ENCODE measurements around the gene WIPF2.

WIPF2 gene

DNA sequence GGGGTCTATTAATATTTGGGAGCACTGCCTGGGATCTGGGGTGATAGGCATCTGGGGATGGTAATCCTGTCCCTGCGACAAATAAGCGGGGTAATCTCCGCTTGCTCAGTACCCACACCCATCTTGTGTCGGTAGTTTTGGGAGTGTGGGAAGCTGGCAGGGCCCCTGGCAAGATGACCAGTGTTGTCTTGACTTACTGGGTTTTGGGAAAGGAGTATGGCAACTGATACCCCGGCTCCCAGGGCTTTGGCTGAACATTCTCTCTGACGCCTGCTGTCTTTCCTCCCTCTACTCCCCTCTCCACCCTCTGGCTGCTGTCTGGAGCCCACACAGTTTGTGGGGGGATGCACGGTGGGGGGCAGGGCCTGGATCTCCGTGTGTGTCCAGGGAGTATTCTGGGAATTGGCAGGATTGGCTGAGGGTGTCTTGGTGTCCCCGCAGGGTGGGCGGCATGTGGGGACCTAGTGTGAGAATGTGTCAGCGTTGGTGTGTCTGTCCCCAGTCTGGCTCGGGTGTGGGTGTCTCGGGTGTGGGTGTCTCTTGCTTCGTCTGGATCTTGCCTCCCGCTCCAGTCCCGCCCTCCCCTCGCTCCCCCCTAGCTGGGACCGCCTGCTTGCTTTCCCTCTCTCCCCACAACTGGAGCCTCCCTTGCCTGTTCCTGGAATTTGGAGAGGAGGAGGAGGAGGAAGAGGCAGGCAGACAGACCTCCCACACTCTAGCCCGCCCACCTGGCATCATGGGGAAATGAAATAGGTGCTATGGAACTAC, 101.8 kb downstream of the WIPF2 start:
- Histone ChIP-seq H3K9ac (ENCODE audit: low read depth, low read length, poor library complexity) (no peak overlapping the region), H3K4ac (ENCODE audit: low read length) (no peak overlapping the region), H3K9me3 (replicated peaks in 1 of 2; ENCODE audit: control insufficient read depth in 2 of 2, insufficient read depth in 1 of 2, low read depth in 1 of 2, low read length in 2 of 2) (peaks cover 0 to 3% of the 10 kb centered on the region in 2 donors), H4K8ac (ENCODE audit: low read depth, low read length) (no peak overlapping the region), H2BK12ac (ENCODE audit: low read length) (no peak overlapping the region), H2AK5ac (ENCODE audit: low read depth, low read length) (peak overlapping the region; percentile 46), H3K4me2 (ENCODE audit: insufficient read depth, low read length, poor library complexity, severe bottlenecking) (no peak overlapping the region), H3K27me3 (ENCODE audit: control insufficient read depth in 3 of 3, insufficient read depth in 3 of 3, low read depth in 1 of 3, low read length in 3 of 3) (peaks cover 0 to 15% (median 0%) of the 10 kb centered on the region in 3 experiments), H2BK120ac (ENCODE audit: low read depth, low read length) (no peak overlapping the region), H3K4me3 (ENCODE audit: low read length in 2 of 2) (no peak overlapping the region), H3K23ac (ENCODE audit: low read depth, low read length, poor library complexity) (peak overlapping the region; percentile 62), H3K4me1 (ENCODE audit: control insufficient read depth in 2 of 2, insufficient read depth in 1 of 2, low read depth in 1 of 2, low read length in 2 of 2) (peaks cover 31 to 45% of the 10 kb centered on the region in 2 donors), H3K18ac (ENCODE audit: low read length) (no peak overlapping the region), H3K14ac (ENCODE audit: low read length) (no peak overlapping the region), H3K27ac (replicated peaks; ENCODE audit: low read length) (no peak overlapping the region), H2AFZ (ENCODE audit: low read length) (no peak overlapping the region), H4K91ac (ENCODE audit: low read depth, low read length, poor library complexity) (no peak overlapping the region), H3K79me1 (ENCODE audit: low read depth, low read length) (peaks cover 6% of the 10 kb centered on the region), H2BK15ac (ENCODE audit: low read length) (no peak overlapping the region), H2BK5ac (ENCODE audit: low read length) (no peak overlapping the region), H3K36me3 (replicated peaks in 1 of 2; ENCODE audit: control insufficient read depth in 2 of 2, insufficient read depth in 2 of 2, low read length in 2 of 2) (no peaks in the 10 kb centered on the region)
- no peak for DNase-seq (ENCODE audit: low spot score)
- no CpG with 5 or more reads among the region's 19 CpGs for WGBS, 2 donors (ENCODE audit: extremely low coverage in 2 of 2, insufficient read length in 2 of 2, insufficient replicate concordance in 1 of 2)

DNA sequence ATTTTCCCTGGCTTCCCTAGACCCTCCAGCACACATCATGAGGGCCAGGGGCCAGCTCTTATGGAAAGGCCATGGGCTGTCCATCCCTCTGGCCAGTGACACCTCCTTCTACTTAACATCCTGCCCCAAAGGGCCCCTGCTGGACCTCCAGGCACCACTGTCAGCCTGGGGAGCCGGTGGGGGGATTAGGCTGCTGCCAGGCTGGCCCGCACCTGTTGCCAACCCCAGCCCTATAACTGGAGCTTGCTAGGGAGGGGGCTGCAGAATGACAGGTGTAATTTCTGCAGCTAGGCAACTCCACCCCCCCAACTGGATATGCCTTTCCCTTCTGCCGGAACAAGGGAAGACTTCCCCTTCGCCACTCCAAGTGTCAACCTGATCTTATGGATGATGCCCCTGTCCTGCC, 102.4 kb downstream of the WIPF2 start:
- no peak overlapping the region for H3K23ac ChIP-seq (ENCODE audit: low read depth, low read length, poor library complexity)
- no peak overlapping the region for H2BK12ac ChIP-seq (ENCODE audit: low read length)
- no peak overlapping the region for H2BK5ac ChIP-seq (ENCODE audit: low read length)
- H3K4me2 ChIP-seq (ENCODE audit: insufficient read depth, low read length, poor library complexity, severe bottlenecking): no peak overlapping the region
- H3K4me3 ChIP-seq (ENCODE audit: low read length in 2 of 2): no peak overlapping the region
- peaks cover 6% of the 10 kb centered on the region for H3K79me1 ChIP-seq (ENCODE audit: low read depth, low read length)
- H4K8ac ChIP-seq (ENCODE audit: low read depth, low read length): peak overlapping the region; percentile 53
- no peak overlapping the region for H3K4ac ChIP-seq (ENCODE audit: low read length)
- no peak overlapping the region for H3K9ac ChIP-seq (ENCODE audit: low read depth, low read length, poor library complexity)
- H2AFZ ChIP-seq (ENCODE audit: low read length): no peak overlapping the region
- no peak overlapping the region for H2BK15ac ChIP-seq (ENCODE audit: low read length)
- no peak overlapping the region for H3K27ac ChIP-seq (replicated peaks; ENCODE audit: low read length)
- no peak overlapping the region for H4K91ac ChIP-seq (ENCODE audit: low read depth, low read length, poor library complexity)
- no peaks in the 10 kb centered on the region for H3K9me3 ChIP-seq (replicated peaks in 1 of 2; ENCODE audit: control insufficient read depth in 2 of 2, insufficient read depth in 1 of 2, low read depth in 1 of 2, low read length in 2 of 2)
- WGBS, 2 donors (ENCODE audit: extremely low coverage in 2 of 2, insufficient read length in 2 of 2, insufficient replicate concordance in 1 of 2): no CpG with 5 or more reads among the region's 4 CpGs
- no peak overlapping the region for H3K14ac ChIP-seq (ENCODE audit: low read length)
- no peak overlapping the region for H3K18ac ChIP-seq (ENCODE audit: low read length)
- no peak for DNase-seq (ENCODE audit: low spot score)
- peaks cover 26 to 39% of the 10 kb centered on the region in 2 donors for H3K4me1 ChIP-seq (ENCODE audit: control insufficient read depth in 2 of 2, insufficient read depth in 1 of 2, low read depth in 1 of 2, low read length in 2 of 2)
- H2AK5ac ChIP-seq (ENCODE audit: low read depth, low read length): peak overlapping the region; percentile 14
- H2BK120ac ChIP-seq (ENCODE audit: low read depth, low read length): no peak overlapping the region
- H3K27me3 ChIP-seq (ENCODE audit: control insufficient read depth in 3 of 3, insufficient read depth in 3 of 3, low read depth in 1 of 3, low read length in 3 of 3): peaks cover 0 to 10% (median 0%) of the 10 kb centered on the region in 3 experiments
- H3K36me3 ChIP-seq (replicated peaks in 1 of 2; ENCODE audit: control insufficient read depth in 2 of 2, insufficient read depth in 2 of 2, low read length in 2 of 2): no peaks in the 10 kb centered on the region

DNA sequence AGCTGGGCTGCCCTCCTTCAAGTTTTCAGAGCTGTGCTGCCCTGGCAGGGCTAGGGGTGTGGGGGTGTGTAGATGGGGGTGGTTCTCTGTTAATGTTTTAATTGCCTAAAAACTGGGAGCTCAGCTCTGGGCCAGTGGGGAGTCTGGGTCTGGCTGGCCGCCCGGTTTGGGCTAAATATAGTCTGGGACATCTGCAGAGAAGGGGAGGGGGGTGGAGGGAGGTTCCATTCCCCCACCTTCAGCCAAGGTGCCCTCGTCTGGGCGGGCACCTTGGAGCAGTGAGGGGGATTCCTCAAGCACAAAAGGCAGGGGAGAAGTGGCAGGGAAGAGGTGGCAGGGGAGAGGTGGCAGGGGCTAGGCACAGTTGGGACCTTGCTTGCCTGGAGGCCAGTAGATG, 102.9 kb downstream of the WIPF2 start:
- no peak overlapping the region for H3K18ac ChIP-seq (ENCODE audit: low read length)
- no peaks in the 10 kb centered on the region for H3K9me3 ChIP-seq (replicated peaks in 1 of 2; ENCODE audit: control insufficient read depth in 2 of 2, insufficient read depth in 1 of 2, low read depth in 1 of 2, low read length in 2 of 2)
- no peak overlapping the region for H4K91ac ChIP-seq (ENCODE audit: low read depth, low read length, poor library complexity)
- peaks cover 6% of the 10 kb centered on the region for H3K79me1 ChIP-seq (ENCODE audit: low read depth, low read length)
- H3K36me3 ChIP-seq (replicated peaks in 1 of 2; ENCODE audit: control insufficient read depth in 2 of 2, insufficient read depth in 2 of 2, low read length in 2 of 2): no peaks in the 10 kb centered on the region
- no peak overlapping the region for H2BK12ac ChIP-seq (ENCODE audit: low read length)
- no peak overlapping the region for H3K4ac ChIP-seq (ENCODE audit: low read length)
- H3K27ac ChIP-seq (replicated peaks; ENCODE audit: low read length): no peak overlapping the region
- no peak for DNase-seq (ENCODE audit: low spot score)
- H2AK5ac ChIP-seq (ENCODE audit: low read depth, low read length): no peak overlapping the region
- no peak overlapping the region for H3K4me2 ChIP-seq (ENCODE audit: insufficient read depth, low read length, poor library complexity, severe bottlenecking)
- peaks cover 23 to 36% of the 10 kb centered on the region in 2 donors for H3K4me1 ChIP-seq (ENCODE audit: control insufficient read depth in 2 of 2, insufficient read depth in 1 of 2, low read depth in 1 of 2, low read length in 2 of 2)
- no CpG with 5 or more reads among the region's 4 CpGs for WGBS, 2 donors (ENCODE audit: extremely low coverage in 2 of 2, insufficient read length in 2 of 2, insufficient replicate concordance in 1 of 2)
- peaks cover 0 to 8% (median 0%) of the 10 kb centered on the region in 3 experiments for H3K27me3 ChIP-seq (ENCODE audit: control insufficient read depth in 3 of 3, insufficient read depth in 3 of 3, low read depth in 1 of 3, low read length in 3 of 3)
- no peak overlapping the region for H2BK15ac ChIP-seq (ENCODE audit: low read length)
- H3K9ac ChIP-seq (ENCODE audit: low read depth, low read length, poor library complexity): peak overlapping the region; percentile 30
- H2BK120ac ChIP-seq (ENCODE audit: low read depth, low read length): no peak overlapping the region
- H3K14ac ChIP-seq (ENCODE audit: low read length): no peak overlapping the region
- H2BK5ac ChIP-seq (ENCODE audit: low read length): no peak overlapping the region
- H3K23ac ChIP-seq (ENCODE audit: low read depth, low read length, poor library complexity): no peak overlapping the region
- peak overlapping the region; percentile 53 for H4K8ac ChIP-seq (ENCODE audit: low read depth, low read length)
- peak overlapping the region; percentile 53 for H2AFZ ChIP-seq (ENCODE audit: low read length)
- peak overlapping the region in 1 of 2 donors; percentile 19 for H3K4me3 ChIP-seq (ENCODE audit: low read length in 2 of 2)

DNA sequence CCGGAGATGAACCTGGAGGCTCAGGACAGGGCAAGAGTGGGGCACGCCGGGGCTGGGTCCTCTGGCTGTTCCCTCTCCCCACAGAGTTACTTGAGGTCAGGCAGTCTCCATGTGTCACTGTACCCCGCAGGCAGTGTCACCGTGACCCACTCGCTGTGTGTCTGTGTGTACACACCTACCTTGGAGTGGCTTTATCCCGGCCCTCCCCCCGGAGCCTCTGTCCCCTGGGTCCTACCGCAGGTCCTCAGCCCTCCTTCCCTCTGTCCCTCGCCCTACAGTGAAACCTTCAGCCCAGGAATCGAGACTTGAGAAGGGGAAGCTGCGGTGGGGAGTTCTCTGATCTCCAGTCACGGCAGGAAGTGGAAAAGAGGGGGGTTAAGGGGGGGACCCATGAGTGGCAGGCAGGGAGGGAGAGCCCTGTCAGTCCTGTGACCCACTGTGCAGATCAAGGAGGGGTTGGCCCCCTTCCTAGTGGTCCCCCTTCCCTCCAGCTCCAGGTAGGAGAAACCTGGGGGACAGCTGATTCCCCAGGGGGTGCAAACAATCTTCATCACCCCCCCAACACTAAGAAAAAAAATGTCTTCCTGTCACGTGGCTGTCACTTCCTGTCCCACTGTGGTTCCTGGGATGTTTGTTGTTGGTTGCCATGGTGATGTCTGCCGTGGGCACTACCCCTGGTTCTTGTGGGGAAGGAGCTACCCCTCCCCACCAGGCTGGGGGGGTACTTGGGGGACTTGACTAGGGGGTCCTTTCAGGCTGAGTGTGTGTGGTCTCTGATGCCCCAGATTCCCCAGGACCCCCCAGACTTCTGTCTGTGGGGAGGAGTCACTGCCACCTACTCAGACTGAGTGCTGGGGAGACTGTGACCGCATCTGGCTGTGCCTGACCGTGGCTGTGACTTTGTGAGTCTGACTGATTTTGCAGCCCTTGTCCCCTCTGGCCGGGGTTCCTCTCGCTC, 103.5 kb downstream of the WIPF2 start:
- no peak overlapping the region for H3K18ac ChIP-seq (ENCODE audit: low read length)
- no peak overlapping the region for H3K4me2 ChIP-seq (ENCODE audit: insufficient read depth, low read length, poor library complexity, severe bottlenecking)
- H3K27me3 ChIP-seq (ENCODE audit: control insufficient read depth in 3 of 3, insufficient read depth in 3 of 3, low read depth in 1 of 3, low read length in 3 of 3): peaks cover 0 to 5% (median 0%) of the 10 kb centered on the region in 3 experiments
- H3K4me3 ChIP-seq (ENCODE audit: low read length in 2 of 2): peak overlapping the region in 1 of 2 donors; percentile 19
- H2AK5ac ChIP-seq (ENCODE audit: low read depth, low read length): no peak overlapping the region
- peak overlapping the region; percentile 30 for H3K9ac ChIP-seq (ENCODE audit: low read depth, low read length, poor library complexity)
- H2BK5ac ChIP-seq (ENCODE audit: low read length): no peak overlapping the region
- H2BK15ac ChIP-seq (ENCODE audit: low read length): no peak overlapping the region
- no peak for DNase-seq (ENCODE audit: low spot score)
- no peaks in the 10 kb centered on the region for H3K36me3 ChIP-seq (replicated peaks in 1 of 2; ENCODE audit: control insufficient read depth in 2 of 2, insufficient read depth in 2 of 2, low read length in 2 of 2)
- H3K14ac ChIP-seq (ENCODE audit: low read length): no peak overlapping the region
- no peak overlapping the region for H2BK120ac ChIP-seq (ENCODE audit: low read depth, low read length)
- peaks cover 20 to 32% of the 10 kb centered on the region in 2 donors for H3K4me1 ChIP-seq (ENCODE audit: control insufficient read depth in 2 of 2, insufficient read depth in 1 of 2, low read depth in 1 of 2, low read length in 2 of 2)
- H2AFZ ChIP-seq (ENCODE audit: low read length): peak overlapping the region; percentile 53
- no CpG with 5 or more reads among the region's 19 CpGs for WGBS, 2 donors (ENCODE audit: extremely low coverage in 2 of 2, insufficient read length in 2 of 2, insufficient replicate concordance in 1 of 2)
- no peak overlapping the region for H3K4ac ChIP-seq (ENCODE audit: low read length)
- H4K8ac ChIP-seq (ENCODE audit: low read depth, low read length): no peak overlapping the region
- H3K9me3 ChIP-seq (replicated peaks in 1 of 2; ENCODE audit: control insufficient read depth in 2 of 2, insufficient read depth in 1 of 2, low read depth in 1 of 2, low read length in 2 of 2): no peaks in the 10 kb centered on the region
- H4K91ac ChIP-seq (ENCODE audit: low read depth, low read length, poor library complexity): no peak overlapping the region
- no peak overlapping the region for H3K27ac ChIP-seq (replicated peaks; ENCODE audit: low read length)
- peaks cover 6% of the 10 kb centered on the region for H3K79me1 ChIP-seq (ENCODE audit: low read depth, low read length)
- no peak overlapping the region for H2BK12ac ChIP-seq (ENCODE audit: low read length)
- no peak overlapping the region for H3K23ac ChIP-seq (ENCODE audit: low read depth, low read length, poor library complexity)
